Ishikawa (cell line): ENCODE data around the gene DCHS1.

Source experiments
- CEBPB ChIP-seq: IDR thresholded peaks from 2 replicates; pipeline ENCODE4 v1.6.1; 2012
- CREB1 ChIP-seq: IDR thresholded peaks from 2 replicates; pipeline ENCODE4 v1.6.1; 2012; ENCODE audit warnings: low read depth
- EGR1 ChIP-seq: IDR thresholded peaks from 2 replicates; pipeline ENCODE4 v1.6.1; 2012
- EP300 ChIP-seq: IDR thresholded peaks from 2 replicates; pipeline ENCODE4 v1.6.1; 2012; ENCODE audit warnings: borderline replicate concordance
- FOXM1 ChIP-seq: IDR thresholded peaks from 2 replicates; pipeline ENCODE4 v1.6.1; 2012; ENCODE audit warnings: low read depth, borderline replicate concordance
- MAX ChIP-seq: IDR thresholded peaks from 2 replicates; pipeline ENCODE4 v1.6.1; 2012
- NFIC ChIP-seq: IDR thresholded peaks from 2 replicates; pipeline ENCODE4 v1.6.1; 2012
- RAD21 ChIP-seq: IDR thresholded peaks from 2 replicates; pipeline ENCODE4 v1.6.1; 2012; ENCODE audit warnings: low read depth
- REST ChIP-seq: IDR thresholded peaks from 2 replicates; pipeline ENCODE4 v1.6.1; 2012; ENCODE audit warnings: low read depth, mild to moderate bottlenecking
- TAF1 ChIP-seq: IDR thresholded peaks from 2 replicates; pipeline ENCODE4 v1.6.1; 2012; ENCODE audit warnings: low read depth, mild to moderate bottlenecking
- TCF12 ChIP-seq: IDR thresholded peaks from 2 replicates; pipeline ENCODE4 v1.6.1; 2012; ENCODE audit warnings: low read depth
- TEAD4 ChIP-seq: IDR thresholded peaks from 2 replicates; pipeline ENCODE4 v1.6.1; 2012
- USF1 ChIP-seq: IDR thresholded peaks from 2 replicates; pipeline ENCODE4 v1.6.1; 2012
- YY1 ChIP-seq: IDR thresholded peaks from 2 replicates; pipeline ENCODE4 v1.6.1; 2012; ENCODE audit warnings: low read depth
- ZBTB7A ChIP-seq: IDR thresholded peaks from 2 replicates; pipeline ENCODE4 v1.6.1; 2012; ENCODE audit warnings: low read depth

DCHS1 gene

GRCh38 chr11:6655790-6656583 is at the start of gene DCHS1:
DCHS1 (minus strand) TSS chr11:6655809; CDS start chr11:6641613, 14,196 bp downstream.
- TF ChIP-seq FOXM1, result no peak
- TF ChIP-seq ZBTB7A, result no peak
- TF ChIP-seq REST, result no peak
- TF ChIP-seq CREB1, result no peak
- TF ChIP-seq NFIC, result no peak
- TF ChIP-seq TAF1, result no peak
- TF ChIP-seq RAD21, result no peak
- TF ChIP-seq YY1, result no peak
- TF ChIP-seq EGR1, result no peak
- no peak for TF ChIP-seq MAX
- no peak for TF ChIP-seq USF1

- TF ChIP-seq RAD21 (peak; percentile 66), USF1 (no peak), NFIC (peak; percentile 45), CEBPB (peak; percentile 97)
These were observed 47.8 kb upstream of the DCHS1 start for GRCh38 chr11:6703247-6704063.

- no peak for TF ChIP-seq REST
- no peak for TF ChIP-seq MAX
- no peak for TF ChIP-seq EGR1
- TF ChIP-seq TEAD4, result no peak
- no peak for TF ChIP-seq RAD21
- TF ChIP-seq ZBTB7A, result no peak
- no peak for TF ChIP-seq TAF1
- no peak for TF ChIP-seq USF1
- no peak for TF ChIP-seq CREB1
- no peak for TF ChIP-seq NFIC
- no peak for TF ChIP-seq YY1
- no peak for TF ChIP-seq CEBPB
These were observed 39.8 kb upstream of the DCHS1 start for GRCh38 chr11:6695377-6695776.

GRCh38 chr11:6694229-6694535 is 38.6 kb upstream of the DCHS1 start:
- TF ChIP-seq TEAD4 (no peak), YY1 (no peak), EP300 (no peak), REST (no peak), TCF12 (no peak), ZBTB7A (no peak), EGR1 (no peak), TAF1 (no peak)
